Hepatocyte (in vitro differentiated cells): ENCODE measurements around the gene RBM33. TPM values are rescaled to one million over a fixed set of nuclear protein-coding genes. Genes with fewer than 3 reads are reported as not detected.

Experiments
- DNase-seq: peaks from one replicate; pipeline ENCODE4 v3.0.0-alpha.2; 2016; ENCODE audit warnings: low spot score
- H2AFZ ChIP-seq: fragments of 200-600 bp; sonication (generic); 2 replicates; pipeline ENCODE4 v1.6.0; 2016; ENCODE audit warnings: antibody characterized with exemption, mild to moderate bottlenecking
- H3K27ac ChIP-seq: fragments of 200-600 bp; sonication (generic); 2 replicates; pipeline ENCODE4 v1.5.1; 2016; ENCODE audit warnings: mild to moderate bottlenecking
- H3K27me3 ChIP-seq: fragments of 200-600 bp; sonication (generic); 2 replicates; pipeline ENCODE4 v1.6.1; 2016
- H3K36me3 ChIP-seq: fragments of 200-600 bp; sonication (generic); replicated peaks from 2 replicates; pipeline ENCODE4 v1.5.1; 2016; ENCODE audit warnings: low read depth; ENCODE audit not compliant: insufficient read depth
- H3K4me1 ChIP-seq: fragments of 200-600 bp; sonication (generic); 2 replicates; pipeline ENCODE4 v1.5.1; 2016; ENCODE audit warnings: mild to moderate bottlenecking, moderate library complexity; ENCODE audit not compliant: insufficient read depth
- H3K4me2 ChIP-seq: fragments of 200-600 bp; sonication (generic); 2 replicates; pipeline ENCODE4 v1.6.0; 2016
- H3K4me3 ChIP-seq: fragments of 200-600 bp; sonication (generic); 2 replicates; pipeline ENCODE4 v1.5.1; 2016; ENCODE audit warnings: mild to moderate bottlenecking
- H3K79me2 ChIP-seq: fragments of 200-600 bp; sonication (generic); 2 replicates; pipeline ENCODE4 v1.6.0; 2017; ENCODE audit warnings: mild to moderate bottlenecking
- H3K9me2 ChIP-seq: fragments of 200-600 bp; sonication (generic); replicated peaks from 2 replicates; pipeline ENCODE4 v1.6.0; 2017; ENCODE audit warnings: mild to moderate bottlenecking; ENCODE audit not compliant: insufficient read depth
- H3K9me3 ChIP-seq: fragments of 200-600 bp; sonication (generic); 2 replicates; pipeline ENCODE4 v1.5.1; 2016; ENCODE audit warnings: low read depth, mild to moderate bottlenecking
- H4K20me1 ChIP-seq: fragments of 200-600 bp; sonication (generic); 2 replicates; pipeline ENCODE4 v1.6.0; 2016; ENCODE audit warnings: mild to moderate bottlenecking; ENCODE audit not compliant: insufficient read depth, poor library complexity, severe bottlenecking
- EZH2 ChIP-seq: fragments of 200-600 bp; sonication (generic); IDR thresholded peaks from 2 replicates; pipeline ENCODE4 v1.6.1; 2016; ENCODE audit warnings: antibody characterized with exemption, mild to moderate bottlenecking, borderline replicate concordance
- EZH2phosphoT487 ChIP-seq: fragments of 200-600 bp; sonication (generic); IDR thresholded peaks from one replicate; pipeline ENCODE4 v1.6.1; 2018; ENCODE audit warnings: antibody characterized with exemption, mild to moderate bottlenecking, low read depth, moderate library complexity; ENCODE audit not compliant: unreplicated experiment, severe bottlenecking
- WGBS: methylation state at CpG from one replicate; pipeline ENCODE4 v1.1.6; 2016; ENCODE audit warnings: low lambda C conversion rate; ENCODE audit errors: missing lambda C conversion rate; 5-methylcytosine and 5-hydroxymethylcytosine counted together
- polyA plus RNA-seq: library from polyadenylated mRNA; unstranded; fragments of >200 nt; fragmentation: Nextera tagmentation; extraction: Ambion mirVana; gene quantifications from 2 replicates; pipeline ENCODE4 v1.2.1, GENCODE V29; 2016
- total RNA-seq: library from RNA; depleted of rRNA; stranded (reverse); fragments of >200 nt; gene quantifications from 2 replicates; pipeline ENCODE4 v1.2.3, GENCODE V29; 2014
- TF ChIP-seq, protein P1 (sequence below): fragments of 200-600 bp; sonication (generic); IDR thresholded peaks from 2 replicates; pipeline ENCODE4 v1.5.1; 2016; ENCODE audit warnings: antibody characterized with exemption, mild to moderate bottlenecking; ENCODE audit not compliant: poor library complexity

RBM33 gene
- total and polyA plus RNA-seq, 2 experiments from 2014 or later, result 24.8 to 40.8 TPM

DNA sequence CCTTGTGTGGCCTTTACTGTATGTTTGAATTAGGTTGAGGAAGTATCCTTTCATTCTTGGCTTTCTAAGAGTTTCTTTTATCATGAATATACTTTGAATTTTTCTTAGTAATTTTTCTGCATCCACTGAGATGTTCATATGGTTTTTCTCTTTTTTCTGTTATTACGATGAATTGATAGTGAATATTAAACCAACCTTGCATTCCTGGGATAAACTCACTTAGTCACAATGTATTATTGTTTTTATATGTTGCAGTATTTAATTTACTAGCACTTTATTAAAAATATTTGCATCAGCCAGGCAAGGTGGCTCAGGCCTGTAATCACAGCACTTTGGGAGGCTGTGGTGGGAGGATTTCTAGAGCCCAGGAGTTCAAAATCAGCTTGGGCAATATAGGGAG lies 15.3 kb upstream of the RBM33 start:
- Histone ChIP-seq H2AFZ (no peak overlapping the region), H3K36me3 (no peaks in the 10 kb centered on the region), H3K27ac (no peak overlapping the region), H3K4me3 (no peak overlapping the region), H3K4me2 (no peak overlapping the region), H3K9me2 (no peaks in the 10 kb centered on the region), H3K27me3 (no peaks in the 10 kb centered on the region), H3K9me3 (peaks cover 12% of the 10 kb centered on the region), H3K79me2 (no peaks in the 10 kb centered on the region), H3K4me1 (no peaks in the 10 kb centered on the region), H4K20me1 (no peaks in the 10 kb centered on the region)
- no peak for DNase-seq
- TF ChIP-seq, protein P1, sequence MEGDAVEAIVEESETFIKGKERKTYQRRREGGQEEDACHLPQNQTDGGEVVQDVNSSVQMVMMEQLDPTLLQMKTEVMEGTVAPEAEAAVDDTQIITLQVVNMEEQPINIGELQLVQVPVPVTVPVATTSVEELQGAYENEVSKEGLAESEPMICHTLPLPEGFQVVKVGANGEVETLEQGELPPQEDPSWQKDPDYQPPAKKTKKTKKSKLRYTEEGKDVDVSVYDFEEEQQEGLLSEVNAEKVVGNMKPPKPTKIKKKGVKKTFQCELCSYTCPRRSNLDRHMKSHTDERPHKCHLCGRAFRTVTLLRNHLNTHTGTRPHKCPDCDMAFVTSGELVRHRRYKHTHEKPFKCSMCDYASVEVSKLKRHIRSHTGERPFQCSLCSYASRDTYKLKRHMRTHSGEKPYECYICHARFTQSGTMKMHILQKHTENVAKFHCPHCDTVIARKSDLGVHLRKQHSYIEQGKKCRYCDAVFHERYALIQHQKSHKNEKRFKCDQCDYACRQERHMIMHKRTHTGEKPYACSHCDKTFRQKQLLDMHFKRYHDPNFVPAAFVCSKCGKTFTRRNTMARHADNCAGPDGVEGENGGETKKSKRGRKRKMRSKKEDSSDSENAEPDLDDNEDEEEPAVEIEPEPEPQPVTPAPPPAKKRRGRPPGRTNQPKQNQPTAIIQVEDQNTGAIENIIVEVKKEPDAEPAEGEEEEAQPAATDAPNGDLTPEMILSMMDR, result no peak
- TF ChIP-seq EZH2 (no peak), EZH2phosphoT487 (no peak)
- 100% methylated on average over 1 of the region's 1 CpG for WGBS

DNA sequence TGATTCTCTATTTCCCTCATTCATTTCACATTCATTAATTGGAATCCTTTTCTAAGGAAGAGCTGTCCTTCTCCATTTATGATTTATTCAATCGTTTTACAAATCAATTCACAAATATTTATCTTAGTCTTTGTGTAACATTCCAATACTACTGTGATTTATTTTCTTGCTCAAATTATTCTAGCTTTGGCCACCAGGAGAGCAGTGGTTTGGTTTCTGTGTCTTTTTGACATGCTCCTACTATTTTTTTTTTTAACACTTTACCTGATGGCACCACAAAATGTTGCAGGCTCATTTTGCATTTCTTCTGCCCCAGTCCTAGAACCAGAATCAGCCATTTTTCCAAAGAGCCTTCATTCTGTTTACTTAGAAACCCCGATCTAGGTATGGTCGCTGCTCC lies 13.3 kb upstream of the RBM33 start:
- TF ChIP-seq, protein P1, result no peak
- no peak for TF ChIP-seq EZH2phosphoT487
- no peak for TF ChIP-seq EZH2
- H4K20me1 ChIP-seq, result no peaks in the 10 kb centered on the region
- no peak overlapping the region for H3K27ac ChIP-seq
- WGBS, result 85% methylated on average over 3 of the region's 3 CpGs
- no peak overlapping the region for H3K4me3 ChIP-seq
- no peaks in the 10 kb centered on the region for H3K79me2 ChIP-seq
- H3K27me3 ChIP-seq, result no peaks in the 10 kb centered on the region
- no peaks in the 10 kb centered on the region for H3K4me1 ChIP-seq
- no peaks in the 10 kb centered on the region for H3K36me3 ChIP-seq
- no peak overlapping the region for H2AFZ ChIP-seq
- H3K9me2 ChIP-seq, result no peaks in the 10 kb centered on the region
- H3K9me3 ChIP-seq, result peaks cover 12% of the 10 kb centered on the region
- H3K4me2 ChIP-seq, result no peak overlapping the region
- no peak for DNase-seq

DNA sequence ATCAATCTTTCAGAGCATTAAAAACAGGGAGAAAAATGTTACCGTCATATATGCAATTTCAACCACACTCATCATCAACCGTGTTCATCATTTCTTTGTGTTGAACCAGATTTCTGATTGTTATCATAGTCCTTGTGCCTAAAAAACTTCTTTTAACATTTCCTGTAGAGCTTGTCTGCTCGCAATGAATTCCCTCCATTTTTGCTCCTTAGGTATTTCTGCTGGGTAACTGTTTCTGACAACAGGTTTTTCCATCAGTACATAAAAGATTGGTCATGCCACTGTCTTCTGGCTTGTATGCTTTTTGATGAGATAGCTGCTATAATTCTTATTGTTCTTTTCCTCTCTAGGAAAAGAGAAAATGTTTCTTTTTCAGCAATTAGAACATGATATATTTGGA lies 8.6 kb upstream of the RBM33 start:
- peaks cover 20% of the 10 kb centered on the region for H3K9me3 ChIP-seq
- H3K27me3 ChIP-seq, result no peaks in the 10 kb centered on the region
- TF ChIP-seq, protein P1, result no peak
- TF ChIP-seq EZH2, result no peak
- no peak for TF ChIP-seq EZH2phosphoT487
- H3K79me2 ChIP-seq, result no peaks in the 10 kb centered on the region
- no peak overlapping the region for H2AFZ ChIP-seq
- no peak overlapping the region for H3K4me2 ChIP-seq
- H4K20me1 ChIP-seq, result no peaks in the 10 kb centered on the region
- no peaks in the 10 kb centered on the region for H3K4me1 ChIP-seq
- no peaks in the 10 kb centered on the region for H3K9me2 ChIP-seq
- H3K27ac ChIP-seq, result no peak overlapping the region
- 99% methylated on average over 3 of the region's 3 CpGs for WGBS
- no peaks in the 10 kb centered on the region for H3K36me3 ChIP-seq
- DNase-seq, result no peak
- no peak overlapping the region for H3K4me3 ChIP-seq

DNA sequence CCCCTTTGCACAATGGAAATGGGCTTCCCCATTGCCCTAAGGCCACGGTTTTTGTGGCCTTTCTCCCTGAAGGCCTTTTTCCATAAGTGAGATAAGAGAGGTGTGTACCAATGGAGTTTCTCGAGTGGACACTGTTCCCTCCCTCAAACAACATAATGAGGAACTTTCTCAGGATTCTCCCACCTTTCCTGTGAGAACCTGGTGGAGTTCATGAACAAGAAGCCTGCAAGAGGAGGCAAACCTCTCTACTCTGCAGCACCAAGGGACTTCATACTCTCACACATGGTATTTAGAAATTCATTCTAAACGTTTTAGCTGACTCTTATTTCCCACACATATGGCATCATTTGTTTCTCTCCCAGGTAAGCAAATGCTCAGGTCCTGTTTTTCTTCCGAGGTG lies 7.3 kb upstream of the RBM33 start:
- TF ChIP-seq, protein P1, result no peak
- TF ChIP-seq EZH2phosphoT487 (no peak), EZH2 (no peak)
- H3K4me3 ChIP-seq, result no peak overlapping the region

More for the DNA sequence above, 7.3 kb upstream of the RBM33 start:
- Histone ChIP-seq H3K4me1 (no peaks in the 10 kb centered on the region), H4K20me1 (no peaks in the 10 kb centered on the region), H3K27ac (no peak overlapping the region), H3K9me3 (peaks cover 20% of the 10 kb centered on the region), H3K4me2 (no peak overlapping the region), H3K79me2 (no peaks in the 10 kb centered on the region), H3K9me2 (no peaks in the 10 kb centered on the region), H3K27me3 (no peaks in the 10 kb centered on the region), H2AFZ (no peak overlapping the region), H3K36me3 (no peaks in the 10 kb centered on the region)
- 92% methylated on average over 4 of the region's 4 CpGs for WGBS
- DNase-seq, result no peak
